IPS-NIHi11 (cell line): ENCODE data around the gene RRAGC.
"Not testable (repeated sequence)": the region's sequence is repeated elsewhere in the genome, so short reads cannot be mapped to it uniquely, and the experiment has no call there.

Experiments used
- DNase-seq: peaks from one replicate; pipeline ENCODE4 v3.0.0; 2012; ENCODE audit warnings: mixed read lengths, low spot score

RRAGC gene

GRCh38 chr1:38858833-38859560 lies 575 bp downstream of the RRAGC start:
- DNase-seq, result peak; percentile 45

GRCh38 chr1:38852780-38853179 lies 6.8 kb downstream of the RRAGC start:
- no peak for DNase-seq

- DNase-seq, result no peak
Measured at GRCh38 chr1:38848071-38848470, 11.5 kb downstream of the RRAGC start.

- no peak for DNase-seq
Measured at GRCh38 chr1:38846210-38846609, 13.4 kb downstream of the RRAGC start.

GRCh38 chr1:38845088-38845487 lies 14.5 kb downstream of the RRAGC start:
- not testable (repeated sequence) for DNase-seq

GRCh38 chr1:38840281-38840680 lies 19.3 kb downstream of the RRAGC start:
- no peak for DNase-seq

- no peak for DNase-seq
Measured at GRCh38 chr1:38839363-38839762, 20.2 kb downstream of the RRAGC start.

GRCh38 chr1:38836316-38836715 lies 23.3 kb downstream of the RRAGC start:
- DNase-seq, result not testable (repeated sequence)

- peak; percentile 78 for DNase-seq
Measured at GRCh38 chr1:38834937-38835827, 24.4 kb downstream of the RRAGC start.

- DNase-seq, result no peak
Measured at GRCh38 chr1:38834221-38834782, 25.3 kb downstream of the RRAGC start.

- no peak for DNase-seq
Measured at GRCh38 chr1:38833146-38833545, 26.4 kb downstream of the RRAGC start.

GRCh38 chr1:38832370-38832734 lies 27.2 kb downstream of the RRAGC start:
- no peak for DNase-seq

- DNase-seq, result no peak
Measured at GRCh38 chr1:38831731-38832369, 27.7 kb downstream of the RRAGC start.

- no peak for DNase-seq
Measured at GRCh38 chr1:38829368-38829767, 30.2 kb downstream of the RRAGC start.

- DNase-seq, result no peak
Measured at GRCh38 chr1:38827318-38827717, 32.3 kb downstream of the RRAGC start.

- DNase-seq, result no peak
Measured at GRCh38 chr1:38826886-38827285, 32.7 kb downstream of the RRAGC start.

GRCh38 chr1:38826262-38826661 lies 33.3 kb downstream of the RRAGC start:
- DNase-seq, result no peak

- no peak for DNase-seq
Measured at GRCh38 chr1:38820860-38821259, 38.7 kb downstream of the RRAGC start.

GRCh38 chr1:38819516-38819915 lies 40.1 kb downstream of the RRAGC start:
- no peak for DNase-seq

- DNase-seq, result peak; percentile 35
Measured at GRCh38 chr1:38819040-38819439, 40.5 kb downstream of the RRAGC start.

- peak; percentile 94 for DNase-seq
Measured at GRCh38 chr1:38818175-38818976, 41.2 kb downstream of the RRAGC start.
